PFSK-1 (cell line): ENCODE results near the gene RNF5.

ENCODE experiments used
- TAF1 ChIP-seq: IDR thresholded peaks from 2 replicates; pipeline ENCODE4 v1.6.1; 2012; ENCODE audit warnings: low read length, control low read depth, borderline replicate concordance; ENCODE audit not compliant: insufficient read depth
- TF ChIP-seq, protein P1 (sequence below), 2 experiments: IDR thresholded peaks; 2 replicates each; pipeline versions ENCODE4 v1.6.1 to v1.8.0; 2011 to 2012; ENCODE audit warnings: low read depth in 2 of 2, low read length in 2 of 2, control low read depth in 1 of 2, inconsistent platforms in 1 of 2, mild to moderate bottlenecking in 1 of 2, moderate library complexity in 1 of 2; ENCODE audit not compliant: insufficient read depth in 1 of 2

DNA sequence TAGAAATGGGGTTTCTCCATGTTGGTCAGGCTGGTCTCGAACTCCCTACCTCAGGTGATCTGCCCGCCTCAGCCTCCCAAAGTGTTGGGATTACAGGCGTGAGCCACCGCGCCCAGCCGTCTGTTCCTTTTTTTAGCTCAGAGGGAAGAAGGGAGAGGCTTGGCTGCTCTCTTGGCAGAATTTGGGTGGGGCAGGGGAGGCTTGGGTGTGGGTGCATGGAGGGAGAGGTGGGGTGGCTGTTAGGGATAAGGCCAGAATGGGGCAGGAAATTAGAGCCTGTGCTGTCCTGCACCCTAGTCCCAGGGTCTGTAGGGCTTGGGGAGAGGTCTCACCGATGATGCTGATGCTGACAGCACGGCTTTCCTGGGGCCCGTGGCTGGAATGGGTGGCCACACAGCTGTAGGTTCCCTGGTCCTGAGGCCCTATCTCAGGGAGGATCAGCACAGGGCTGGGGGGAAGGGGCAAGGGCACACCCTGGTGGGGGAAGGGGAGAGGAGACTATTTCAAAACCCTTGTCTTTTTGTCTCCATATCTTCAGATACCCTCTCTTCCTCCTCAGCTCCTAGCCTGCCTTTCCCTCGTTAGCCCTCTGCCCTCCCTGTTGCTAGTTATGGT lies 3.8 kb downstream of the RNF5 start:
- TF ChIP-seq, protein P1, sequence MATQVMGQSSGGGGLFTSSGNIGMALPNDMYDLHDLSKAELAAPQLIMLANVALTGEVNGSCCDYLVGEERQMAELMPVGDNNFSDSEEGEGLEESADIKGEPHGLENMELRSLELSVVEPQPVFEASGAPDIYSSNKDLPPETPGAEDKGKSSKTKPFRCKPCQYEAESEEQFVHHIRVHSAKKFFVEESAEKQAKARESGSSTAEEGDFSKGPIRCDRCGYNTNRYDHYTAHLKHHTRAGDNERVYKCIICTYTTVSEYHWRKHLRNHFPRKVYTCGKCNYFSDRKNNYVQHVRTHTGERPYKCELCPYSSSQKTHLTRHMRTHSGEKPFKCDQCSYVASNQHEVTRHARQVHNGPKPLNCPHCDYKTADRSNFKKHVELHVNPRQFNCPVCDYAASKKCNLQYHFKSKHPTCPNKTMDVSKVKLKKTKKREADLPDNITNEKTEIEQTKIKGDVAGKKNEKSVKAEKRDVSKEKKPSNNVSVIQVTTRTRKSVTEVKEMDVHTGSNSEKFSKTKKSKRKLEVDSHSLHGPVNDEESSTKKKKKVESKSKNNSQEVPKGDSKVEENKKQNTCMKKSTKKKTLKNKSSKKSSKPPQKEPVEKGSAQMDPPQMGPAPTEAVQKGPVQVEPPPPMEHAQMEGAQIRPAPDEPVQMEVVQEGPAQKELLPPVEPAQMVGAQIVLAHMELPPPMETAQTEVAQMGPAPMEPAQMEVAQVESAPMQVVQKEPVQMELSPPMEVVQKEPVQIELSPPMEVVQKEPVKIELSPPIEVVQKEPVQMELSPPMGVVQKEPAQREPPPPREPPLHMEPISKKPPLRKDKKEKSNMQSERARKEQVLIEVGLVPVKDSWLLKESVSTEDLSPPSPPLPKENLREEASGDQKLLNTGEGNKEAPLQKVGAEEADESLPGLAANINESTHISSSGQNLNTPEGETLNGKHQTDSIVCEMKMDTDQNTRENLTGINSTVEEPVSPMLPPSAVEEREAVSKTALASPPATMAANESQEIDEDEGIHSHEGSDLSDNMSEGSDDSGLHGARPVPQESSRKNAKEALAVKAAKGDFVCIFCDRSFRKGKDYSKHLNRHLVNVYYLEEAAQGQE (IDR thresholded peaks at IDR 0.05; ENCODE audit: insufficient read depth in 1 of 2, low read depth in 2 of 2, low read length in 2 of 2): no peak
- TF ChIP-seq TAF1: no peak
